Eye (tissue), 1 donor: ENCODE measurements around the gene HAUS6.
"Not testable (repeated sequence)": the region's sequence is repeated elsewhere in the genome, so short reads cannot be mapped to it uniquely, and the experiment has no call there.

Source experiments
- DNase-seq: peaks from one replicate; pipeline ENCODE4 v3.0.0-alpha.2; 2015

HAUS6 gene

DNA sequence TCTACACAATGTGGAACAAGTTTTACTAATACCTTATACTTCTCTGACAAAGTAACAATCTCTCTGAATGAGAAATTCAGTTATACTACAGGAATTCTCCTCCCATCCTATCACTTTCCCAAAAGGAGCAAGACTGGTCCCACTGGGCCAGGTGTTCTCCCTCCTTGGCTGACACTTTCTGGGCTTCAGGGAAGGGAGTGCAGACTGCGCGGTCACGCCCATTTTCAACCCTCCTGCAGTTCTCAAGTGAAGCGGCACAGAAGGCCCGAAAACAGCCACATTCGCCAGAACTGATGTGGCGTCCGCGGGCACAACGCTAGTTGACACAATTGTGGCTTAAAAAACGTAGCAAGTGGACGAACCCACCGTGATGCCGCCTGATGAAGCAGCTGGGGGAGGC lies 70.3 kb downstream of the HAUS6 start:
- peak; percentile 24 for DNase-seq

DNA sequence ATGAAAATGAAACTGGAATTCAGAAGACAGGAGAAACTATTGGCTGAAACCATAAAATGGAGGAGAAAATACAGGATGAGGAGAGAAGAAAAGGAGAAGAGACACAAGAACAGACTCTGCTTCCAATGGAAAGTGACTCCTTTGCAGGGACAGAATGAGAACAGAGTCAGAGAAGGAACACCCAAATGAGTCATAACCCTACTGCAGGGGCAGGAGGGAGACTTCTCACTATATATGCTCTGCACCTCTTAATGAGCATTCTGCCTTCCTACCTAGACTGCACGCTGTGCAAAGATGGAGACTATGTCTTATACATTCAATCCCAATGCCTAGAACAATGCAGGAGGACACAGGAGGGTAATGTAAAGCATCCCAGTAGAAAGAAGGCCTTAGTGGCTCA lies 71.8 kb downstream of the HAUS6 start:
- DNase-seq = no peak

DNA sequence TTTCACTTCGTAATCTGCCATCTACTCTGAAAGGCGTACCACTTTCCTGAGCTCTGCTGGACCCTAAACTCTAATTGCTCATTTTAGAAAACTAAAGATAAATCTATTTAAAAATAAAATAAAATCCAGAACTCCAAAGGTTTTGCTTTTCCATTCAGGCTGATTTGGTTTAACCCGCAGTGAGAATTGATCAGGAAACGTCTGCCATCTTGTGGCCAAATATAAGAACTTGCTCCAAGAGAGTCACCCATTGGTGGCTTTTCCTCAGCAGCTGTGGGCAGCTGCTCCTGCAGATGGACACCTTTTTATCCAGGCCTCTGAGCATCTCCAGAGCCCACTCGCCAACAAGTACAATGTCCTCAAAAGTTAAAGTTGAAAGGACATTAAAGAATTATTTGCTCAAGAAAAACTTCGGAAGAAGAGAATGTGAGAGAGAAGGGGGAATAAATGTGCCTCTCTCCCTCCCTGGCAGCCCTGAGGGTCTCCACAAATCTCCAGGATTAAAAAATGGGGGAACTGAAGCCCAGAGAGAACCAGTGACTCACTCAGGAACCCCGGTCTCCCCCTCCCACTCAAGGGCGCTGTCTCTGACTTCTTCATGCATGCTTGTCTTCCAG lies 73.8 kb downstream of the HAUS6 start:
- DNase-seq = peak; percentile 92

DNA sequence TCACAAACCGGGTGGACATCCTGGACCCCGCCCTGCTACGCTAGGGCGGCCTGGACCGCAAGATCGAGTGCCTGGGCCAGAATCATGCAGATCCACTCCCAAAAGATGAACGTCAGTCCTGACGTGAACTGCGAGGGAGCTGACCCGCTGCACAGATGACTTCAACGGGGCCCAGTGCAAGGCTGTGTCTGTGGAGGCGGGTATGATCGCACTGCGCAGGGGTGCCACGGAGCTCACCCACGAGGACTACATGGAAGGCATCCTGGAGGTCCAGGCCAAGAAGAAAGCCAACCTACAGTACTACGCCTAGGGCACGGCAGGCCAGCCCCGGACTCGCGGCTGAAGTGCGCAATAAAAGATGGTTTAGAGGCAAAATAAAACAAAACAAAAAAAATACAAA lies 74.9 kb downstream of the HAUS6 start:
- no peak for DNase-seq

DNA sequence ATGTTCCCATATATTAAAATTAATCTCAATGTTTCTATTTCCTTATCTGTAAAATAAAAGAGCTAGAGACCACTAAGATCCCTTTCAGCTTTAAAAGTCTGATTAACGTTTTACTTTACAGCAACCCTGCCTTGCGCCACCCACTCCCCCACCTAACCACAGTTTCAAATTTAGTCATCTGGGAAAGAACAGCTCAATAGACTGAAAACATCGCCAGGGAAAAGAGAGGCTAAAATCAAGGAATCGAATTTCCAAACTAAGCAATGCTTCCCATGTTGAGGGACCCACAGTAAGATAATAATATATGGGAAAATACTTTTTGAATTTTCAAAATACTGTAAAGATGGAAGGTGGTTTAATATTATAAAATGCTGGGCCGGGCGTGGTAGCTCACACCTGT lies 76.3 kb downstream of the HAUS6 start:
- no peak for DNase-seq

DNA sequence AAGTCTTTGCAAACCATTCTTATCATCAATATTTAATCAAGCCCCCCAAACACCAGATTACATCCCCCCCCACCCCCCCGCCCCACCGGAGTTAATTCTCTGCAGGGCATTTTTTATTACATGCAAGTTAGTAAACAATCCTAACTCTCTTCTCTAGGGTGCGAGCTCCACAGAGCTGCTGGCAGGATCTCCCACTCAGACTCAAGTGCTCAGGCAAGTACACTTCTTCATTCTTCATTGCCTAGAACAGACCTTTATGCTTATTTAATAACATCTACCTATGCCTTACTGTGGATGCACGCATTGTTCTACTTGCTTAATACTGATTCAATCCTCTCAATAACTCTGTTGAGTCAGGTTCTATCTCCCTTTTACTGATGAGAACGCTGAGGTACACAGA lies 79.6 kb downstream of the HAUS6 start:
- no peak for DNase-seq

DNA sequence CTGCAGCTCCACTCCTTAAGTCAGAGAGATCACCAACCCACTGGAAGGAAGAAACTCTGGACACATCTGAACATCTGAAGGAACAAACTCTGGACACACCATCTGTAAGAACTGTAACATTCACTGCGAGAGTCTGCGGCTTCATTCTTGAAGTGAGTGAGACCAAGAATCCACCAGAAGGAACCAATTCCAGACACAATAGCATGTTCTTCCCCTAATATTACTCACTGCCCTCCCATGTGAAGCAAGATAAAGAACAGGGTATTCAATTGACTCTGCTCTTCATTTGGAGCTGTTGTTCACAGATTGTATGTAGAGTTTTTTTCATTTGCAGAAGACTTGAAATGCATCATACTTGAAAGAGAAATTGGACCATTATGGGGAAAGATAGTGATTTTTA lies 80.5 kb downstream of the HAUS6 start:
- DNase-seq = no peak

DNA sequence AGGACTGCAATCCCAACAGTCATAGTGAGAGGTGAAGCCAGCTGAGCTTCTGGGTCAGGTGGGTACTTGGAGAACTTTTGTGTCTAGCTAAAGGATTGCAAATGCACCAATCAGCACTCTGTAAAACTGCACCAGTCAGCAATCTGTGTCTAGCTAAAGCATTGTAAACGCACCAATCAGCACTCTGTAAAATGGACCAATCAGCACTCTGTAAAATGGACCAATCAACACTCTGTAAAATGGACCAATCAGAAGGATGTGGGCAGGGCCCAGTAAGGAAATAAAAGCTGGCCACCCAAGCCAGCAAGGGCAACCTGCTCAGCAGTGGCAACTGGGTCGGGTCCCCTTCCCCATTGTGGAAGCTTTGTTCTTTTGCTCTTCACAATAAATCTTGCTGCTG lies 81.1 kb downstream of the HAUS6 start:
- not testable (repeated sequence) for DNase-seq

DNA sequence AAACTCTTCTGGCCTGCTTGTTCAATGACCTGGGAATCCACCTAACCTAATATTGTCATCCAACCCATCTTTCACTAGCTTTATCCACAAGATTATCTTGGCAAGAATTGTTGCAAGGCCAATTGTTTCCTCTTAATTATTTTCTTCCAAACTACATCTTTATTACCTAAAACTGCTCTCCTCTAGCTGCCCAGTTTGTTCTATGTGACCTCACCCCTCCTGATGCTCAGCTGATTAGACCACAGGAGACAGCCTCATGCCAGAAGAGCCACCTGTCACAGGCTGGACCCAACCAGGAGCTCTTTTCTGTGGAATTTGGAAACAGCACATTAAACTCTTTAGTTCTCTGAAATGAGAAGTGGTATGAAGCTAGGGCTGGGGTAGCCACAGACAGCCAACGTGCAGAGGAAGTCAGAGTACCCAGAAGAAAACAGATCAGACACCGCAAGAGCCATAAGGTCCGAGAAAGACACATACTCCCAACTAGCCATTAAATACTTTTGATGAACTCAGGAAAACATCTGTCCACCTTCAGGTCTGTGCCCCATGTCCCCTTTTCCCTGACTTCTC lies 81.7 kb downstream of the HAUS6 start:
- no peak for DNase-seq

DNA sequence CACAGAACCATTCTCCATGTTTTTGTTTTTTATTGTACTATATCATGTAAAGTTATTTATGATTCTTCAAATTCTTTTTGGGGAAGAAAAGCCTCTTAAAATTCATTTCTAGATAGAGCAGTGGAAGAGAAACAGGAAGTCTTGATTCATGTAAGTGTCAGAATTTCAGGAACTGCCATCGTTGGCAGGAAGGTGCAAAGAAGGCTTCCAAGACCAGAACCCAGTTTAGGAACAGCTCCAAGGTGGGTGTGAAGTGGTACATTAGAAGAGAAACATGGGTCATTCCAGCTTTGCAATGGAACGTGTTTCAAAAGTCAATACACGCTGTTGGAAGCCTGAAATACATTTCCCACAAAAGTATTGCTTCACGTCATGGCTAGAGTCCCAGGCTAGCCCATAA lies 84.5 kb downstream of the HAUS6 start:
- DNase-seq = no peak

DNA sequence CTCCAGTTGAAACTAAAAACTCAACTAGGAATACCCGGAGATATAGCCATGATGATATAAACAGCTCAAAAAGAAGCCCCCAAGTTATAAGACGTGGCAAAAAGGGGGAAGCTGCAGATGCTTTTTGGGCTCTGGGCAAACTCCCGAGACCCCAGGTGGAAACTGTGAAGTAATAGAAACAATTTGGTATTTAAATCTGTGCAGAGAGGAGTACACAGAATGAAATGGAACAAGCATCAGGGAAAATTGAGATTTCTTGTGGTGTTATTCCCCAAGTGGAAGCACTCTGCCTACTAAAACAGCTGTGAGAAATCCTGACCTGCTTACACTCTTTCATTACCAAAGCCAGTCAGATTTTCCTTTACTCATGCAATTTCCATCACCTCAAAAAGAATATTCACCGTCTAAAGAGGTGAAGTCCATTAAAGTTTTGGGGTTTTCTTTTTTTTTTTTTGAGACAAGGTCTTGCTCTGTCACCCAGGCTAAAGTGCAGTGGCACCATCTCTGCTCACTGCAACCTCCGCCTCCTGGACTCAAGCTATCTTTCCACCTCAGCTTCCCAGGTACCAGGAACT lies 93.2 kb downstream of the HAUS6 start:
- DNase-seq = no peak
